ENCODE results near the gene PRDM10. TPM values are rescaled to one million over a fixed set of nuclear protein-coding genes. Genes with fewer than 3 reads are reported as not detected.
A peak's percentile ranks its signal among the peaks of the same experiment; 100 is the strongest.
"Not testable (repeated sequence)": the region's sequence is repeated elsewhere in the genome, so short reads cannot be mapped to it uniquely, and the experiment has no call there.

The PRDM10 gene
- total RNA-seq, 1 donor from 2014 or later, result 6.6 TPM

DNA sequence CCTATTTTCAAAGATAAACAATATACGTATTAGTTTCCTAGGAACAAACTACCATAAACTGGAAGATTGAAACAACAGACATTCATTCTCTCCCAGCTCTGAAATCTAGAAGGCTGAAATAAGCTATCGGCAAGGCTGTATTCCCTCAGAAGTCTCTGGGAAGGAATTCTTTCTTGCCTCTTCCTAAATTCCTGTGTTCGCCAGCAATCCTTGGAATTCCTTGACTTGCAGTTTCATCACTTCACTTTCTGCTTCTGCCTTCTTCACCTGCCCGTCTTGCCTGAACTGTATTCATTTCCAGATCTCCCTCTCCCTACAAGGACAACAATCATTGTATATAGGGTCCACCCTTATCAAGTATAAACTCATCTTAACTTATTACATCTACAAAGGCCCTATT, 17.7 kb upstream of the PRDM10 start:
- intact Hi-C loops (cut with micrococcal nuclease), result no loop called here
- DNase-seq (no peak), ATAC-seq (no peak)

DNA sequence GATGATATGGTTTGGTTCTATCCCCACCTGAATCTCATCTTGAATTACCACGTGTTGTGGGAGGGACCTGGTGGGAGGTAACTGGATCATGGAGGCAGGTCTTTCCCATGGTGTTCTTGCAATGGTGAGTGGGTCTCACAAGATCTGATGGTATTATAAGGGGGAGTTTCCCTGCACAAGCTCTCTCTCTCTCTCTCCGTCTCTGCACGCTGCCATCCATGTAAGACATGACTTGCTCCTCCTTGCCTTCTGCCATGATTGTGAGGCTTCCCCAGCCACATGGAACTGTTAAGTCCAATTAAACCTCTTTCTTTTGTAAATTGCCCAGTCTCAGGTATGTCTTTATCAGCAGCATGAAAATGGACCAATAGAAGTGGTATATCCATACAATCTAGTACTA, 13.2 kb upstream of the PRDM10 start:
- intact Hi-C loops (cut with micrococcal nuclease); ATAC-seq; DNase-seq: not testable (repeated sequence)

- intact Hi-C loops (cut with micrococcal nuclease), result no loop called here
- ATAC-seq, result no peak
- no peak for DNase-seq
These were observed 5.7 kb upstream of the PRDM10 start for GRCh38 chr11:130008326-130008725.

DNA sequence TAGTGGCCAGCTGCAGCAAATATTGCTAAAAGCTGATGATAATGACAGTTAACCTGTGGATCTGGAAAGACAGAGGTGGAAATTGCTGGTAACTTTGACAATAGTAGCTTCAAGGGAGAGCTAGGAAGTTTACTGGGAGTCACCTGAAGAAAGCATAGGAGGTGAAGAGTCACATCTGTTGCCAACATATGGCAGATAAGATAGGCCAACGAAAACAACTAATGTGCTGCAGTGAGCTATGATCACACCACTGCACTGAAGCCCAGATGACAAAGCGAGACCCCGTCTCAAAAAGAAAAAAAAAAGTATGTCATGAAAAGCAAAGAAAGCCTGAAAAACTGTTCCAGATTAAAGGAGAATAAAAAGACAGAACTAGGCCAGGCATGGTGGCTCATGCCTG, 4.3 kb upstream of the PRDM10 start:
- intact Hi-C loops (cut with micrococcal nuclease), result no loop called here
- no peak for ATAC-seq
- DNase-seq, result no peak

GRCh38 chr11:130003717-130004001, 1.0 kb upstream of the PRDM10 start:
- ATAC-seq (no peak), DNase-seq (no peak)
- intact Hi-C loops (cut with micrococcal nuclease), result no loop called here

- intact Hi-C loops (cut with micrococcal nuclease), result no loop called here
- DNase-seq, result peak; percentile 95
- ATAC-seq, result peak; percentile 90
These were observed 446 bp upstream of the PRDM10 start for GRCh38 chr11:130002846-130003716.

- intact Hi-C loops (cut with micrococcal nuclease), result no loop called here
- DNase-seq (no peak), ATAC-seq (peak; percentile 49)
These were observed 929 bp downstream of the PRDM10 start for GRCh38 chr11:130001461-130002351.

- intact Hi-C loops (cut with micrococcal nuclease), result no loop called here
- no peak for ATAC-seq
- no peak for DNase-seq
These were observed 2.0 kb downstream of the PRDM10 start for GRCh38 chr11:130000552-130001176.

GRCh38 chr11:129999407-129999806, 3.2 kb downstream of the PRDM10 start:
- ATAC-seq (no peak), DNase-seq (no peak)
- intact Hi-C loops (cut with micrococcal nuclease), result no loop called here

DNA sequence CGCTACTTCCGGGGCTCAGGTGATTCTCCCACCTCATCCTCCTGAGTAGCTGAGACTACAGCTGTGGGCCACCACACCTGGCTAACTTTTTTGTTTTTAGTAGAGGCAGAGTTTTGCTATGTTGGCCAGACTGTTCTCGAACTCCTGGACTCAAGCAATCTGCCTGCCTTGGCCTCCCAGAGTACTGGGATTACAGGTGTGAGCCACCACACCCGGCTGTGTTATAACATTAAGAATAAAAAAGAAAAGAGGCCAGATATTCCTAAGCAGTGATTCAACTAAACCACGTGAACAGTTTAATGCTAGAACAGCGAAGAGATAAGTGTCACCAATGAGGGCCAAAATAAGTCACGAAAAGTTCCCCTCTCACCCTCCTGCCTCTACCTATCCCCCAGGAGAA, 3.7 kb downstream of the PRDM10 start:
- DNase-seq (no peak), ATAC-seq (no peak)
- intact Hi-C loops (cut with micrococcal nuclease), result no loop called here

DNA sequence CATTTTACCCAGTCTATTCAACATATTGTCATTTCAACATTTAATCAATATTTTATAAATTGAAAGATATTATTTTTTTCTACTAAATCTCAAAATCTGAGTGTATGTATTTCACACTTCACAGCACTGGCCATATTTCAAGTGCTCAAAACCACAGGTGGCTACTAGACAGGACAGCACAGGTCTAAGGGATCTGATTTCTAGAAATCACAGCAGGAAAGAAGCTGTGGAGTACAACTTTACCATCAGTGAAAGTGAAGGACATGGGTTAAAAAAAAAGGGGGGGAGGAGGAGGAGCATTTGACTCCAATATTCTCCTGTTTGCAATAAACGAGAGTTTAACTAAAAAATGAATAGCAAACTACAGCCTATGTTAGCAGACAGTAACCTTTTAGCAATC, 4.5 kb downstream of the PRDM10 start:
- no peak for ATAC-seq
- no peak for DNase-seq

DNA sequence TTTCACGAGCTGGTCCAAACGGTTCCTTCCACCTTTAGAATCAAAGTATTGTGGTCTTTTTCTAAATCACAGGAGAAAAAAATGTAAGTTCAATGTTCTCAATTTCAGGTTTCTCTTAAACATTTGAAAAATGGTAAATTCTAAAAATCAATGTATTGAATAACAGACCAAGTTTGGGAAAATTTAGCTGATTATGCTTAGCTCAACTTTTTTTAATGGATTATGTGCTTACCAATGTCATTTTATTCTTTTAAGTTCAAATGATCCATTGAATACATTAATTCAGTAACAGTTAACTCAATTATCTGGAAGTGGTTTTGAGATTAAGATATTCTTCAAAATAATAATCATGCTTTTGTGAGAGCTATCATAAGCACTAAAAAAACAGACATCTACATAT, 5.1 kb downstream of the PRDM10 start:
- DNase-seq (no peak), ATAC-seq (no peak)
- intact Hi-C loops (cut with micrococcal nuclease), result no loop called here

More for the DNA sequence above, 4.5 kb downstream of the PRDM10 start:
- intact Hi-C loops (cut with micrococcal nuclease), result no loop called here

- peak; percentile 54 for ATAC-seq
- intact Hi-C loops (cut with micrococcal nuclease), result no loop called here
- no peak for DNase-seq
These were observed 6.3 kb downstream of the PRDM10 start for GRCh38 chr11:129996113-129996870.

DNA sequence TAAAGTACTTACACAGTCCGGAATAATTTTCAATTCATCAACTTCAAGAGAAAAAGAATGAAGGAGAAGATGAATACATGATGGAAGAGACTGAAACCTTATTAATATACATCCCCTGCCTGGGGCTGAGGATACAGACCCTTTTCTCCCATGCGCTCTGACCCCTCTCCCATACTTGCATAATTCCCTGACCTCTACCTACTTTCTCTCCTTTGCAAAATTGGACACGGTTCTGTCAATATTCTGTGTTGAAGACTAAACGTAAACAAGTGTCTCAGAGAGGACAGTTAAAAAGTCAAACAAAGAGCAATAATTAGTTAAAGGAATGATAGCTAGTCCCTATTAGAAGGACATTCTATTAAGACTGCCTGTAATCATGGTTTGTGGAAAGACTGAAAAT, 7.5 kb downstream of the PRDM10 start:
- no peak for ATAC-seq
- intact Hi-C loops (cut with micrococcal nuclease), result no loop called here
- DNase-seq, result no peak

- intact Hi-C loops (cut with micrococcal nuclease), result loop anchor here (5.0 kb wide), 1 partner anchor 140 kb away; no protein-coding TSS in a partner anchor
- peak; percentile 74 for ATAC-seq
- no peak for DNase-seq
These were observed 10.3 kb downstream of the PRDM10 start for GRCh38 chr11:129992161-129992944.

- DNase-seq (no peak), ATAC-seq (no peak)
- intact Hi-C loops (cut with micrococcal nuclease), result no loop called here
These were observed 13.4 kb downstream of the PRDM10 start for GRCh38 chr11:129989149-129989813.

DNA sequence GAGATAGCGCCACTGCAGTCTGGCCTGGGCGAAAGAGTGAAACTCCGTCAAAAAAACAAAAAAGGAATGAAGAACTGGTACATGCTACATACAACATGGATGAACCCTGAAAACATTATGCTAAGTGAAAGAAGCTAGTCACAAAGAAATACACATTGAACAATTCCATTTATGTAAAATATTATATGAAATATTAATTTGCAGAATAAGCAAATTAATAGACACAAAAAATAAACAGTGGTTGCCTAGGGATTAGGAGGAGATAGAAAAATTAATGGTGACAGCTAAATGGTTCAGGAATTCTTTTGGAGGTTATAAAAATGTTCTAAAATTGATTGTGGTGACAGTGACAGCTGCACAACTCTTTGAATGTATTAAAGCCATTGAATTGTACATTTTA, 14.7 kb downstream of the PRDM10 start:
- ATAC-seq (no peak), DNase-seq (no peak)
- intact Hi-C loops (cut with micrococcal nuclease), result no loop called here

GRCh38 chr11:129985823-129986222, 16.8 kb downstream of the PRDM10 start:
- intact Hi-C loops (cut with micrococcal nuclease), result no loop called here
- DNase-seq (no peak), ATAC-seq (no peak)

All from left ventricle myocardium superior (tissue), 1 donor.